Neutrophil (primary cell): ENCODE data around the gene ZDHHC12.

ENCODE experiments used
- H3K27ac ChIP-seq: fragments of 200-600 bp; sonication (generic); 2 replicates; pipeline ENCODE4 v1.5.1; 2016; ENCODE audit warnings: mild to moderate bottlenecking, moderate library complexity
- H3K27me3 ChIP-seq: fragments of 200-600 bp; sonication (generic); 2 replicates; pipeline ENCODE4 v1.6.0; 2016; ENCODE audit warnings: mild to moderate bottlenecking
- H3K36me3 ChIP-seq: fragments of 200-600 bp; sonication (generic); 2 replicates; pipeline ENCODE4 v1.5.1; 2017
- H3K4me1 ChIP-seq, 2 experiments: fragments of 200-600 bp in 1 of 2; sonication (generic) in 1 of 2; 1 replicate in 1 of 2; 2 replicates in 1 of 2; pipeline versions ENCODE4 v1.5.1 to v1.6.1; 2013 to 2016; ENCODE audit warnings: low read depth in 1 of 2, low read length in 1 of 2, mild to moderate bottlenecking in 1 of 2, moderate library complexity in 1 of 2; ENCODE audit not compliant: control insufficient read depth in 1 of 2, insufficient read depth in 1 of 2
- H3K4me3 ChIP-seq, 2 experiments: fragments of 200-600 bp in 1 of 2; sonication (generic) in 1 of 2; 1 replicate in 1 of 2; 2 replicates in 1 of 2; pipeline ENCODE4 v1.5.1; 2013 to 2016; ENCODE audit warnings: low read depth in 1 of 2, low read length in 1 of 2, mild to moderate bottlenecking in 1 of 2, moderate library complexity in 1 of 2
- H3K9me3 ChIP-seq: fragments of 200-600 bp; sonication (generic); 2 replicates; pipeline ENCODE4 v1.5.1; 2016
- CTCF ChIP-seq: fragments of 200-600 bp; sonication (generic); IDR thresholded peaks from 2 replicates; pipeline ENCODE4 v1.5.1; 2016; ENCODE audit warnings: antibody characterized with exemption

ZDHHC12 gene

GRCh38 chr9:128742401-128742800 is 18.5 kb upstream of the ZDHHC12 start:
- no peak for TF ChIP-seq CTCF
- Histone ChIP-seq H3K27me3 (no peaks in the 10 kb centered on the region), H3K36me3 (peaks cover 64% of the 10 kb centered on the region), H3K4me3 (no peak overlapping the region), H3K9me3 (no peaks in the 10 kb centered on the region), H3K27ac (no peak overlapping the region), H3K4me1 (no peaks in the 10 kb centered on the region)

DNA sequence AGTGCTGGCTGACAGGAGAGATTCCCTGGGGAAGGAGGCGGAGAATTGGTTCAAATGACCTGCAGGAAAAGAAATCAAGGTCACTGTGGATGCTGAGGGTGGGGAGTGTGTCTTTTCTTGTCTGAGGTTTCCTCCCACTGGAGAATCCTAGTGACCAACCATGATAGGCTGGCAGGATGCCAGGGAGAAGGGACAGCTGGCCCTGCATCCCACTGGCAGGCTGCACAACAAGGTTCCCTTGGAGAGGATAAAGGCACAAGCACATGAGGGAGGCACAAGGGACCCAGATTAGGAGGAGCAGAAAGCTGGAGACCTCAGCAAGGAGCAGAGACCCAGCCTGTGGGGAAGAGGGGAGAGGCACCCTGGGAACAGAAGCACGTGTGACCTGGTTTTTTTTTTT is 11.4 kb upstream of the ZDHHC12 start:
- peaks cover 89% of the 10 kb centered on the region for H3K36me3 ChIP-seq

GRCh38 chr9:128733256-128733655 is 9.3 kb upstream of the ZDHHC12 start:
- H3K4me1 ChIP-seq, result no peaks in the 10 kb centered on the region
- no peak overlapping the region for H3K27ac ChIP-seq
- H3K27me3 ChIP-seq, result no peaks in the 10 kb centered on the region
- no peak for TF ChIP-seq CTCF
- H3K9me3 ChIP-seq, result no peaks in the 10 kb centered on the region
- peaks cover 75% of the 10 kb centered on the region for H3K36me3 ChIP-seq
- H3K4me3 ChIP-seq, result no peak overlapping the region

More for the DNA sequence above, 11.4 kb upstream of the ZDHHC12 start:
- no peaks in the 10 kb centered on the region for H3K27me3 ChIP-seq
- H3K4me1 ChIP-seq, result no peaks in the 10 kb centered on the region
- no peak overlapping the region for H3K4me3 ChIP-seq
- H3K27ac ChIP-seq, result no peak overlapping the region
- no peak for TF ChIP-seq CTCF
- no peaks in the 10 kb centered on the region for H3K9me3 ChIP-seq

- TF ChIP-seq CTCF, result no peak
- H3K27me3 ChIP-seq, result no peaks in the 10 kb centered on the region
- no peaks in the 10 kb centered on the region for H3K4me1 ChIP-seq
- H3K9me3 ChIP-seq, result no peaks in the 10 kb centered on the region
- H3K36me3 ChIP-seq, result peaks cover 72% of the 10 kb centered on the region
- H3K27ac ChIP-seq, result no peak overlapping the region
- H3K4me3 ChIP-seq, result no peak overlapping the region
These were observed 8.6 kb upstream of the ZDHHC12 start for GRCh38 chr9:128732576-128732975.

GRCh38 chr9:128731691-128732090 is 7.8 kb upstream of the ZDHHC12 start:
- H3K4me3 ChIP-seq, result no peak overlapping the region
- H3K9me3 ChIP-seq, result no peaks in the 10 kb centered on the region
- H3K36me3 ChIP-seq, result peaks cover 63% of the 10 kb centered on the region
- no peaks in the 10 kb centered on the region for H3K27me3 ChIP-seq
- no peak for TF ChIP-seq CTCF
- H3K4me1 ChIP-seq, result no peaks in the 10 kb centered on the region
- no peak overlapping the region for H3K27ac ChIP-seq

DNA sequence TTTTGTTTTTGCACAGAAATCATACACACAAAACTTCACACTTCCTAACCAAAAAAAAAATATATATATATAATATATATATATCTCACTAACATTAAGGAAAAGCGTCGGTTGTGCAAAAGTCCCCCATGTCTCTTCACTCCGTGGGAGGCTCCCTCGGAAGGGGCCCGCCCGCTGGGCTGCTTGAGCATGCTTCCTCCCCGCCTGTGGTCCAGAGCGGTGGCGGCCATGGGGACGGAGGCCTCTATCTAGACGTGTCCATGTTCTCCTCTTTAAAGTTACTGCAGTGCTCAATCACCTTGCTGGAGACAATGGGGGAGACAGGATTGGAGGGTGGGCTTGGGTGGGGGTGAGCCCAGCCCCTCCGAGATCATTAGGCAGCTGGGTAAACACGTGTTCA is 7.2 kb upstream of the ZDHHC12 start:
- peaks cover 57% of the 10 kb centered on the region for H3K36me3 ChIP-seq
- H3K9me3 ChIP-seq, result no peaks in the 10 kb centered on the region
- H3K4me3 ChIP-seq, result no peak overlapping the region
- TF ChIP-seq CTCF, result no peak
- no peaks in the 10 kb centered on the region for H3K27me3 ChIP-seq
- no peaks in the 10 kb centered on the region for H3K4me1 ChIP-seq
- no peak overlapping the region for H3K27ac ChIP-seq
